Activated T-helper 2 cell treated with anti-CD3 and anti-CD28 coated beads, Interferon-gamma antibody, Interleukin-2, Interleukin-4, amounts not matched to agents 10 μg/mL and 5 μg/mL and 100 μg/mL, durations not matched to agents 14 hours and 24 hours and 36 hours (primary cell): ENCODE data around the gene AXDND1. TPM values are rescaled to one million over a fixed set of nuclear protein-coding genes. Genes with fewer than 3 reads are reported as not detected.
"Not testable (repeated sequence)": the region's sequence is repeated elsewhere in the genome, so short reads cannot be mapped to it uniquely, and the experiment has no call there.

Experiments used
- DNase-seq: peaks from one replicate; pipeline ENCODE4 v3.0.0; 2021; ENCODE audit warnings: low spot score
- H3K27ac Mint-ChIP-seq: one replicate; pipeline ENCODE4 v1.8.0; 2021; ENCODE audit warnings: mixed read lengths
- H3K27me3 Mint-ChIP-seq: one replicate; pipeline ENCODE4 v1.8.0; 2021; ENCODE audit warnings: low read depth, mixed read lengths
- H3K36me3 Mint-ChIP-seq: one replicate; pipeline ENCODE4 v1.8.0; 2021; ENCODE audit warnings: low read depth, mixed read lengths
- H3K4me1 Mint-ChIP-seq: one replicate; pipeline ENCODE4 v1.8.0; 2021; ENCODE audit warnings: low read depth, mixed read lengths
- H3K4me3 Mint-ChIP-seq: one replicate; pipeline ENCODE4 v1.8.0; 2021; ENCODE audit warnings: low read depth, mild to moderate bottlenecking, moderate library complexity, mixed read lengths
- H3K9me3 Mint-ChIP-seq: one replicate; pipeline ENCODE4 v1.8.0; 2021; ENCODE audit warnings: mixed read lengths
- intact Hi-C: fragments of 100-400 bp; cut with micrococcal nuclease; formaldehyde crosslinking; loops from one replicate; pipeline ENCODE4 v1.15.1; 2023
- total RNA-seq: library from RNA; stranded (reverse); gene quantifications from 2 replicates; pipeline ENCODE4 v1.2.3, GENCODE V29; 2022

The AXDND1 gene
- total RNA-seq, 1 donor from 2014 or later: 0.62 TPM

DNA sequence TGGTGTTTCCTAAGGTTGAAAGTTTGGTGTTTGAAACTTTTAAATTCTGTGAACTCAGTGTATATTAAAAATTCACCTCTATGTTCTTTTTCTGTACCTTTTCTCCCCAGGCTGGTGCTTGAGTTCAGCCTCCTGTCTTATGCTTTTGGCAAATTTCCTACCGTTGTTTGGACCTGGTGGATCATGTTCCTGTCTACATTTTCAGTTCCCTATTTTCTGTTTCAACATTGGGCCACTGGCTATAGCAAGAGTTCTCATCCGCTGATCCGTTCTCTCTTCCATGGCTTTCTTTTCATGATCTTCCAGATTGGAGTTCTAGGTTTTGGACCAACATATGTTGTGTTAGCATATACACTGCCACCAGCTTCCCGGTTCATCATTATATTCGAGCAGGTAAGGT, 24.9 kb upstream of the AXDND1 start:
- H3K36me3 Mint-ChIP-seq: peaks cover 49% of the 10 kb centered on the region
- no peak for DNase-seq
- peaks cover 5% of the 10 kb centered on the region for H3K4me1 Mint-ChIP-seq
- H3K9me3 Mint-ChIP-seq: no peaks in the 10 kb centered on the region
- H3K4me3 Mint-ChIP-seq: no peak overlapping the region
- intact Hi-C loops: no loop called here
- no peak overlapping the region for H3K27ac Mint-ChIP-seq
- no peaks in the 10 kb centered on the region for H3K27me3 Mint-ChIP-seq

DNA sequence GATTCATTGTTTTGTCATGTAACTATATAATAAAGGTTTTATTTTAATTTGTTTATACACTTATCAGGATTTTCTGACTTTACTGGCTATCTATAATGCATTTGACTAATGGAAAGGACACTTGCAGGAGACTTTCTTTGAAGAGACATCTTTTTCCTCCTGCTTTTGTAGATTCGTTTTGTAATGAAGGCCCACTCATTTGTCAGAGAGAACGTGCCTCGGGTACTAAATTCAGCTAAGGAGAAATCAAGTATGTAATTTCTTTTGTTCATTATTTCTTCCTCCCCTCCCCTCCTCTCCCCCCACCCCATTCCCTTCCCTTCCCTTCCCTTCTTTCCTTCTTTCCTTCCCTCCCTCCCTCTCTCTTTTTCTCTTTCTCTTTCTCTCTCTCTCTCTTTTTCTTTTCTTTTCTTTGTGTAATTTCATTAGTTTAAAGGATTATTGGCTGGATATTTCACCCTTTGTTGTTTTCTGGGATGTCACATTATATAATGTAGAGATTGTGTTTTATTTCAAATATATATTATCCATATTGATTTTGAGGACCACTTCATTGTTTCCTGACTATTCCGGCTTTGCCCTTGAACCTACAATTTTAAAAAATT, 23.7 kb upstream of the AXDND1 start:
- Mint-ChIP-seq H3K27ac (no peak overlapping the region), H3K9me3 (no peaks in the 10 kb centered on the region), H3K4me3 (no peak overlapping the region), H3K36me3 (peaks cover 50% of the 10 kb centered on the region), H3K4me1 (peaks cover 5% of the 10 kb centered on the region), H3K27me3 (no peaks in the 10 kb centered on the region)
- intact Hi-C loops: no loop called here
- no peak for DNase-seq

DNA sequence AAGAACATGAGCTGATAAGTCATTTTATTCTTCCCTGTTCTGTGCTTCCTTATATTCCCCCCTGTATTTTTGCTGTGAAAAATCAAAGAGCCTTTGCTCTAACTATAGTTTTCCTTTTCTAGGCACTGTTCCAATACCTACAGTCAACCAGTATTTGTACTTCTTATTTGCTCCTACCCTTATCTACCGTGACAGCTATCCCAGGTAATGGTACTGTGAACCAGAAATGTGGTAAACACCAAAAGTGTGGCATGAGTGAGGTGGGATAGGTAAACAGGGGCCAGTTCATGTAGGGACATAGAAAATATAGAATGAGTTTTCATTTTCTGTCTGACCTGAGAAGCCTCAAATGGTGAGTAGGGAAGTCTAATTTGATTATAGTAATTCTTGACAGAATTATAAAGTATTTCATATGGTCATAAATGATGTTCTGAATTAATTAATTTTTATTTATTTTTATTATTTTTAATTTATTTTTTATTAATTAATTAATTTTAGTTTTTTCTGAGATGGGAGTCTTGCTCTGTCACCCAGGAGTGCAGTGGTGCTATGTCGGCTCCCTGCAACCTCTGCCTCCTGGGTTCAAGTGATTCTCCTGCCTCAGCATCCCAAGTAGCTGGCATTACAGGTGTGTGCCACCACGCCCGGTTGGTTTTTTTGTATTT, 22.9 kb upstream of the AXDND1 start:
- no peak for DNase-seq
- Mint-ChIP-seq H3K9me3 (no peaks in the 10 kb centered on the region), H3K27me3 (no peaks in the 10 kb centered on the region), H3K36me3 (peaks cover 55% of the 10 kb centered on the region), H3K4me3 (no peak overlapping the region), H3K27ac (no peak overlapping the region), H3K4me1 (peaks cover 5% of the 10 kb centered on the region)
- intact Hi-C loops: no loop called here

DNA sequence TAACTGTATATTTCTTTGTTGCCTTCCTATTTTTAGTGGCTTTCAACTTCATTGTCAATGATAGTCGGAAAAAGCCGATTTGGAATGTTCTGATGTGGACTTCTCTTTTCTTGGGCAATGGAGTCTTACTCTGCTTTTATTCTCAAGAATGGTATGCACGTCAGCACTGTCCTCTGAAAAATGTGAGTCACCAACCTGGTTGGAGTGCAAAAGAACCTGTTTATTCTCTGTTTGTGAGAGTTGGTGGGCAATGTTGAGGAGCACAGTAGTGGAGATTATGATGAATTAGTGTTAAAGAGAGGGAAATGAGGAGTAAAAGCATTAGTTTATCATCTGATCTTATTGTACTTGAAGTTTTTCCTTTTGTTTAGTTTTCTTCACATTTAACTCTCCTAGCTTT, 14.5 kb upstream of the AXDND1 start:
- H3K9me3 Mint-ChIP-seq: no peaks in the 10 kb centered on the region
- peaks cover 5% of the 10 kb centered on the region for H3K4me1 Mint-ChIP-seq
- no peaks in the 10 kb centered on the region for H3K27me3 Mint-ChIP-seq
- peaks cover 51% of the 10 kb centered on the region for H3K36me3 Mint-ChIP-seq
- H3K4me3 Mint-ChIP-seq: no peak overlapping the region
- no peak for DNase-seq
- intact Hi-C loops: no loop called here
- H3K27ac Mint-ChIP-seq: no peak overlapping the region

DNA sequence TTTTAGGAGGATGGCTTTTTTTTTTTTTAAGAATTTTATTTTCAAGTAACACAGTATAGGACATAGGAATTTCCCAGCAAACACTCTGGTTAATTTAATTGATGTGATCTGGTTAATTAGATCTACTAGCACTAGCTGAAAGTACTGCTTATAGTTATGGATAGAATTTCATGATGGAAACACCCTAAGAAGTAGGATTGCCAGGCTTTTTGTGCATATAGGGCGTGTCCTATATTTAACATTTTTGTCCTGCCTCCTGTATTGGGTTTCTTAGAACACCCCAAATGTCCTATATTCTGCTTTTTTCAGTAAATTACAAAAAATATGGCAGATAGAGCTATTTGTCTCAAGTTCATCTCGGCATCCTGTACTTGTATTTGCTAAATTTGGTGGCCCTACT, 13.5 kb upstream of the AXDND1 start:
- no peak for DNase-seq
- H3K4me1 Mint-ChIP-seq: peaks cover 5% of the 10 kb centered on the region
- H3K36me3 Mint-ChIP-seq: peaks cover 51% of the 10 kb centered on the region
- H3K27ac Mint-ChIP-seq: no peak overlapping the region
- H3K27me3 Mint-ChIP-seq: no peaks in the 10 kb centered on the region
- intact Hi-C loops: no loop called here
- H3K4me3 Mint-ChIP-seq: no peak overlapping the region
- no peaks in the 10 kb centered on the region for H3K9me3 Mint-ChIP-seq

DNA sequence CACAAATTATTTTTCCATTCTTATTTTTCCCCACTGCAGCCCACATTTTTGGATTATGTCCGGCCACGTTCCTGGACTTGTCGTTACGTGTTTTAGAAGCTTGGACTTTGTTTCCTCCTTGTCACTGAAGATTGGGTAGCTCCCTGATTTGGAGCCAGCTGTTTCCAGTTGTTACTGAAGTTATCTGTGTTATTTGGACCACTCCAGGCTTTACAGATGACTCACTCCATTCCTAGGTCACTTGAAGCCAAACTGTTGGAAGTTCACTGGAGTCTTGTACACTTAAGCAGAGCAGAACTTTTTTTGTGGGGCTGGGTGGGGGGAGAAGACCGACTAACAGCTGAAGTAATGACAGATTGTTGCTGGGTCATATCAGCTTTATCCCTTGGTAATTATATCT, 12.2 kb upstream of the AXDND1 start:
- Mint-ChIP-seq H3K36me3 (peaks cover 39% of the 10 kb centered on the region), H3K27me3 (no peaks in the 10 kb centered on the region), H3K4me3 (no peak overlapping the region), H3K9me3 (no peaks in the 10 kb centered on the region), H3K4me1 (peaks cover 5% of the 10 kb centered on the region), H3K27ac (no peak overlapping the region)
- DNase-seq: no peak
- intact Hi-C loops: no loop called here

DNA sequence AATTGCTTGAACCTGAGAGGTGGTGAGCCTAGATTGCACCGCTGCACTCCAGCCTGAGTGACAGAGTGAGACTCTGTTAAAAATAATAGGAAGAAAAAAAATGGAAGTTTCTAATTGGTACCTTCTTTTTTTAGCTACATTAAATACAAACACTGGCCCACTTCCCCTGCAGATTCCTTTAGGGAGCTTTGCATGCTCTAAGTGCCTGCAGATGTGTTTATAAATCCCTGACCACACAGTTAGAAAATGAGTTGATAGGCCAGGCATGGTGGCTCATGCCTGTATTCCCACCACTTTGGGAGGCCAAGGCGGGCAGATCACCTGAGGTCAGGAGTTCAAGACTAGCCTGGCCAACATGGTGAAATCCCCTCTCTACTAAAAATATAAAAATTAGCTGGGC, 4.1 kb upstream of the AXDND1 start:
- H3K27me3 Mint-ChIP-seq, H3K9me3 Mint-ChIP-seq, H3K27ac Mint-ChIP-seq, H3K36me3 Mint-ChIP-seq, H3K4me3 Mint-ChIP-seq, H3K4me1 Mint-ChIP-seq, intact Hi-C loops, DNase-seq: not testable (repeated sequence)

DNA sequence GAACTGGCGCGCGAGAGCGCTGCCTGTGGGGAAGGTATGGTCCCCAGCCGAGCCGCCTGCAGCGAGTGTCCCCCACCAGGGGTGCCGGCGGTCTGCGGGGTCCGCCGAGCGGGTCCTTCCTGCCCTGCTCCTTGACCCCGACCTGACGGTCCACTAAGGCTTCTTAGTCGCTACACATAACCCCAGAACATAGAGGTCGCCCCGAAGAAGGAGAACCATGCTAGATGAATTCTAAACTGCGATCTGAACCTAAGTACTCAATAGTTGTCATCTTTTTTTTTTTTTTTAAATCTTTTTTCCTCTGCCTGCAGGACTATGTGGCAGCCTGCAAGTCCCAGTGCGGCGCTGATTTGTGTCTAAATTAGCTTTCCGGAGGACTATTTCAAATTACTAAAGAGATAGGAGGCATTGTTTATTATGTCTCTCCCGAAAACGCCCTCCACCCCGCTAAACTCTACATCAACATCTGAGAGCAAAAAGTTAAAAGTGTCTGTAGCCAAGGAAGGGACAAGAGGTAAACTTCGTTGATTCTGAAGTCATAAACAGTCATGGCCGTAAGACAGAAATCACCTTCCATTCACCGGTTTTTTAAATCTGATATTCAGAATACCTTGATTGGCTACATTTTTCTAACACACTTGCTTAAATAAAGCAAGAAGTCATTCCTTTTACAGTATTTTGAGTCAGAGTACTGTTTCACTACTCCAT, 476 bp downstream of the AXDND1 start:
- Mint-ChIP-seq H3K27ac (peak overlapping the region; percentile 100), H3K4me3 (peak overlapping the region; percentile 84), H3K36me3 (no peaks in the 10 kb centered on the region), H3K27me3 (peaks cover 4% of the 10 kb centered on the region), H3K4me1 (peaks cover 8% of the 10 kb centered on the region), H3K9me3 (no peaks in the 10 kb centered on the region)
- no peak for DNase-seq
- intact Hi-C loops: loop anchor here (1.0 to 5.0 kb wide), 4 partner anchors 138 to 824 kb away; partner anchors contain the start of gene QSOX1

DNA sequence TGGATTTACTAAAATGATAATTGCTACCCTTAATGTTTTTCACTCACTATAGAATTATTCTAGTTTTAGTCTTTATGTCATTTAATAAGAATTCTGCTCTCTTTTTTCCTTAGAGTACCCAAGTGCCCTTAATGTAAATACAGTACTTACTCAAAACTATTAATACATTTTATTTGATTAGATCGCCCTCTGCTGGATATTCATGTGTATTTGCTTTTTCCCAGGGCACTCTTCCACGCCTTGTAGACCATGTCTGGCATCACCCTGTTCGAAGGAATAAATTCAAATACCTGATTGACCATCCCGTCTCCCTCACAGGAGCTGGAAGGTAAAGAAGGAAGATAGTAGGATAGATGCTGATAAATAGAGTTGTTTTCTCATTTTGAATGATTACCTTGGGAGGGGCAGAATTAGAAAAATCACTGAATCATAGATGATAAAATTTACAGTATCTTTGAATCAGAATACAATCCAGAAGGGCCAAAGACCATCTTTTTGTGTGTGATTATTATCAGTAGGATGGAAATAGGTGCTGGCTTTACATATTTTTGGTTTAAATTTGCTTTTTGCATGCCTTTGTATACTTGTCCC, 4.1 kb downstream of the AXDND1 start:
- Mint-ChIP-seq H3K36me3 (no peaks in the 10 kb centered on the region), H3K9me3 (no peaks in the 10 kb centered on the region), H3K4me1 (peaks cover 13% of the 10 kb centered on the region), H3K27ac (no peak overlapping the region), H3K27me3 (peaks cover 14% of the 10 kb centered on the region), H3K4me3 (no peak overlapping the region)
- no peak for DNase-seq
- intact Hi-C loops: loop anchor here (1.0 to 5.0 kb wide), 9 partner anchors 77 to 828 kb away; partner anchors contain the start of genes QSOX1 and SOAT1

DNA sequence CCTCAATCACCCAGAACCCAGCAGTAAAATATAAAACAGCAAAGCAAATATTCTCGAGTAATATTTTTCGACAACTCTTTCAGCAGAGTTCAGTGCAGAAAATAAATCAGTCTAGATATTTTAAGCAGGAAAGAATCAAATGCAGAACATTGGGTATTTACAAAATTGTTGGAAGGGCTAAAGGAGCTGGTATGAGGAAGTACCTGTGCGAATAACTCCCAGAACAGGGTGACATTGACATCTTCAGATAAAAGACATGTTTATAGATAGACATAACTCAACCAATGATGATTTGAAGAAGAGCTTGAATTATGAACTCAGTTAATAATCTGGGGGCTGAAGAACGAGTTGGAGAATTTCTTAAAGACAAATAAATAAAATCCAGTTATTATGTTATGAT, 6.4 kb downstream of the AXDND1 start:
- no peak overlapping the region for H3K4me3 Mint-ChIP-seq
- no peaks in the 10 kb centered on the region for H3K36me3 Mint-ChIP-seq
- intact Hi-C loops: no loop called here
- H3K4me1 Mint-ChIP-seq: peaks cover 7% of the 10 kb centered on the region
- no peaks in the 10 kb centered on the region for H3K9me3 Mint-ChIP-seq
- no peak overlapping the region for H3K27ac Mint-ChIP-seq
- peaks cover 14% of the 10 kb centered on the region for H3K27me3 Mint-ChIP-seq
- no peak for DNase-seq

DNA sequence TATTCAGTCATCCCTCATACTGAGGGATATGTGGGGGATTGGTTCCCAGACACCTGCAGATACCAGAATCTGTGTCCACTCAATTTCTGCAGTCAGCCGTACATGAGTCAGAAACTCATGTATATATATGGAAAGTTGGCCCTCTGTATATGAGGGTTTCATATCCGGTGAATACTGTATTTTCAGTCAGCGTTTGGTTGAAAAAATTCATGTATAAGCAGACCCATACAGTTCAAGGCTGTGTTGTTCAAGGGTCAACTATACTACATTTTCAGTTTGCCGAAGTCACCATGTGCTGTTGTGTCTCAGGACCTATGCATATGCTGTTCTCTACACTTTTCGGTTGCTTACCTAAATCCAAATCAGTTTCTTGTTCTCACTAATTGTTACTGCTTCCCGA, 10.5 kb downstream of the AXDND1 start:
- no peak overlapping the region for H3K27ac Mint-ChIP-seq
- no peak for DNase-seq
- H3K36me3 Mint-ChIP-seq: no peaks in the 10 kb centered on the region
- intact Hi-C loops: no loop called here
- no peaks in the 10 kb centered on the region for H3K9me3 Mint-ChIP-seq
- peaks cover 5% of the 10 kb centered on the region for H3K4me1 Mint-ChIP-seq
- H3K4me3 Mint-ChIP-seq: no peak overlapping the region
- H3K27me3 Mint-ChIP-seq: peaks cover 11% of the 10 kb centered on the region

DNA sequence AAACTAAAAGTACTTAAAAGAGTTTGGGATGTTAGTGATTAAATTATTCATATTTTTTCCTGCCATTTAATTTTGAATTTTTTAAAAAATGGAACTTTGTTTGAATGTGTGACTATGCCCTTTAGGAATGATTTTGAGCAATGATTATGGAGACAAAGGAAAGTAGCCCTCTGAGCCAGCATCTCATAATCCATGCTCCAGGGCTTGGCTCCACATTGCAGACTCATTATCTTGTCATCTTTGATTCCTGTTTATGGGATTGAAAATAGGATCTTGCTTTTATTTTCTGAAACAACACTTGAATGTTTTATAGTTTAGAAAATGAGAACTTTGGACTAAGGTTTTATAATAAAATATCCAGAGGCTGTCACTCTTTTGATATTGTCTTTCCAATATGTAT, 14.5 kb downstream of the AXDND1 start:
- H3K4me1 Mint-ChIP-seq: peaks cover 2% of the 10 kb centered on the region
- no peak for DNase-seq
- H3K27ac Mint-ChIP-seq: no peak overlapping the region
- H3K9me3 Mint-ChIP-seq: no peaks in the 10 kb centered on the region
- no peak overlapping the region for H3K4me3 Mint-ChIP-seq
- intact Hi-C loops: no loop called here
- no peaks in the 10 kb centered on the region for H3K36me3 Mint-ChIP-seq
- H3K27me3 Mint-ChIP-seq: no peaks in the 10 kb centered on the region

DNA sequence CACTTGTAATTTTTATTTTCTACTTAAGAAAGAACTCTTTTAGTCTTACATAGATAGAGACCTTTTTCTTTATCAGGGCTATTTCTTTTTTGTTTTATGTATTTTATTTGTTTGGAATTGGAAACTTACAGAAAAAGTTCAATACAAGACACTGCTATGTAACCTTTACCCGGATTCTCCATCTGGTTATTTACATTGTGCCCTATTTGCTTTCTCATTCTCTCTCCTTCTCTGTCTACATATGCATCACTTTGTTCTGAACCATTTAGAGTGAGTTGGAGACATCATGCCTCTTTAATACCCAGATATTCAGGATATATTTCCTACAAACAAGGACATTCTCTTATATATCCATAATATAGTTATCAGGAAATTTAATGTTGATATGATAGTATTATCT, 18.3 kb downstream of the AXDND1 start:
- no peak overlapping the region for H3K4me3 Mint-ChIP-seq

More for the DNA sequence above, 18.3 kb downstream of the AXDND1 start:
- no peaks in the 10 kb centered on the region for H3K36me3 Mint-ChIP-seq
- intact Hi-C loops: no loop called here
- DNase-seq: no peak
- peaks cover 2% of the 10 kb centered on the region for H3K4me1 Mint-ChIP-seq
- no peaks in the 10 kb centered on the region for H3K27me3 Mint-ChIP-seq
- H3K27ac Mint-ChIP-seq: no peak overlapping the region
- no peaks in the 10 kb centered on the region for H3K9me3 Mint-ChIP-seq
